Choroid plexus epithelial cell (primary cell): ENCODE results near the gene BCKDK.

Experiments
- DNase-seq: peaks from one replicate; pipeline ENCODE4 v3.0.0-alpha.2; 2010; ENCODE audit warnings: low read depth
- H3K4me3 ChIP-seq: 2 replicates; pipeline ENCODE4 v1.5.1; 2011; ENCODE audit warnings: low read depth, mild to moderate bottlenecking, control low read depth, low read length, moderate library complexity
- CTCF ChIP-seq: conservative IDR thresholded peaks from 2 replicates; pipeline ENCODE4 v1.5.1; 2011; ENCODE audit warnings: low read depth, mild to moderate bottlenecking, control low read depth, inconsistent platforms, low read length, moderate library complexity

BCKDK gene

DNA sequence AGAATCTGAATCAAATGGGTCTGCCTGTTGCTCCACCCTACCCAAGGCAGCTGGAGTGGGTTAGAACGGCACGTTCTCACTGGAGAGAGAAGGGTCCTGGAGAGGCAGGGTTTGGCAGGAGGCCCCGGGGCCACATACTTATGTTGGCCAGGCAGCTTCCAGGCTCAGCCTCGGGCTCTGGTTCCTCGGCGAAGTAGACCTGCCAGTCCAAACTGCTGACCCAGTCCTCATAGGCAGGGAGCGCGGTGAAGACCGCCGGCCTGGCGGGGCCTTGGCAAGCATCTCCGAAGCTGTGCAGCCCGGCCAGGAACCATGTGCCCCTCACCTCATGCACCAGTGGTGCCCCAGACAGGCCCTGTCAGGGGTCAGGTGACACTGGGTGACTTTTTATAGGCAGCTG is 24.2 kb upstream of the BCKDK start:
- DNase-seq = no peak
- no peak overlapping the region for H3K4me3 ChIP-seq
- TF ChIP-seq CTCF = no peak

DNA sequence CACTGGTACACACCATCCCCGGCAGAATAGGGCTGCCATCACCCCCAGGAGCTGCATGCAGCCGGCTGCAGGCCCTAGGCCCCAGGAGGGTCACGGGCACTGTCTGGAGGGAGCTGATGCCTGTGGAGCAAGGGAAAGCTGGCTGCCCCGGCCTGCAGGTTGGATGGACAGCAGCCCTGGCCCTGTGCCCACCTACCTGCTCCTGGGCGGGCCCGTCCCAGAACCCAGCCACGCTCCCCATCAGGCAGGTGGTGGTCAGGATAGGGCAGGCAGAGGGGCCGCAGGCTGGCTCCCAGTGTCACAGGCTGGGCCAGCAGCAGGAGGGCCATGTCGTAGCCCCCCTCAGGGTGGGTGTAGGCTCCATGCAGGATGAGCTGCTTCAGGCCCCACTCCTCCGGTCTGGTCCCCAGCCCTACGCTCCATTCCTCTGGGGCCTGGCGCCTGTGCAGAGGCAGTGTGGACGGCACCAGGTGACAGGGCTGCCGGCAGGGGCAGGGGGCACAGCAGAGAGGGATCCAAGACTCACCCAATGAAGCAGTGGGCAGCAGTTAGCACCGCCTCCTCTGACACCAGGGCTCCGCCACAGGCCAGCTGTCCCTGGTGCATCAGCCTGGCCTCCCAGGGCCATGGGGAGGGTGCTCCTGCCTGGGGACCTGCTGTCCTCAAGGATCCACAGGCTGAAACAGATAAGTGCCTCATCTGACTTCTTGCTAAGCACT is 23.4 kb upstream of the BCKDK start:
- no peak for DNase-seq
- no peak for TF ChIP-seq CTCF
- H3K4me3 ChIP-seq = no peak overlapping the region

DNA sequence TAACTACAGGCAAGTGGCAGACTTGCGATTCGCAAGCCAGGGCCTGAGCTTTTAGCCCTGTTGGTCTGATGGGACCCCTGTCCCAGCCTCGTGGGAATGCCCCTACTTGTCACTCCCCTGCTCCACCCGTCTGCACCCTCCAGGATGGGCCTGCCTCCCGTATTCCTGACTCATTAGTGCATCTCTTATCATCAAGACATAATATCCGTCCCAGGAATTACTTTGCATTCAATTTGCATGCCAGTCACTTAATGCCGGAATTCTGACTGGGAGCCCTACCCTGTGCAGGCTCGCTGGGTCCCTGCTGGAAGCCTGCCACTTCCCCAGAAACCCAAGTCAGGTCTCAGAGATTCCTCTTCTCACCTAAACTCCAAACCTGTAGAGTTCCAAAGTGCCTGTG is 22.8 kb upstream of the BCKDK start:
- no peak overlapping the region for H3K4me3 ChIP-seq
- no peak for TF ChIP-seq CTCF
- no peak for DNase-seq

GRCh38 chr16:31085873-31086628 is 22.1 kb upstream of the BCKDK start:
- no peak for DNase-seq
- no peak for TF ChIP-seq CTCF
- H3K4me3 ChIP-seq = no peak overlapping the region

DNA sequence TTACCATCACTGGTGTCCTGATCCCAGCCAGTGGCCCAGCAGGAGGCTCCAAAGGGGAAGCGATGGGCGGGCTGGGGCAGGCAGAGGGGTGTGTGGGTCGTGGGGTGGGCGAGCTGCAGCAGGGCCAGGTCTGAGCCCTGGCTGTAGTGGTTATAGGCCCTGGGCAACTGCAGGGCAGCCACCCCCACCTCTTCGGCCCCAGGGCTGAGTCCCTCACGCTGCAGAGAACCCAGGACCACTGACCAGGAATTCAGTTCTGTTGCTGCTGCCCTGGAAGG is 21.6 kb upstream of the BCKDK start:
- no peak for TF ChIP-seq CTCF
- H3K4me3 ChIP-seq = no peak overlapping the region
- DNase-seq = no peak

DNA sequence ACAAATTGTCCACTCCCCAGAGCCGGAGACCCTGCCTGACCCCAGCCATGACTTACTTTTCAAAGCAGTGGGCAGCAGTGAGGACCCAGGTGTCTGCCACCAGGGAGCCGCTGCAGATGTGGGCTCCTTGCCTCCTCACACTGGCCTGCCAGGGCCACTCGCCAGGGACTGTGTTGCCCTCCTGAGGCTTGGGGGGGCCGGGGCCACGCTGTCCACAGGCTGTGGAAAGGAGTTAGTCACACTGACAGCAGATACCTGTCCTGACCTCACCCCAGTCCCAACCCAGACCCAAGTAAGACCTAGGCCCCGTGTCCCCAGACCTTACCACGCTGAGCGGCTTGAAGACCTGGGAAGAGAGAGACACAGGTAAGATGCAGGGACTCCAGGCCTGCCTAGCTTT is 20.7 kb upstream of the BCKDK start:
- no peak for DNase-seq
- TF ChIP-seq CTCF = no peak
- no peak overlapping the region for H3K4me3 ChIP-seq

GRCh38 chr16:31087971-31088370 is 20.2 kb upstream of the BCKDK start:
- no peak for DNase-seq
- no peak overlapping the region for H3K4me3 ChIP-seq
- no peak for TF ChIP-seq CTCF
